Activated CD4-positive, alpha-beta T cell treated with anti-CD3 and anti-CD28 coated beads, Interleukin-2, amount 50 U/mL, for 16 hours (primary cell): ENCODE measurements around the gene NUP153.
"Not testable (repeated sequence)": the region's sequence is repeated elsewhere in the genome, so short reads cannot be mapped to it uniquely, and the experiment has no call there.

ENCODE experiments used
- DNase-seq: peaks from one replicate; pipeline ENCODE4 v3.0.0-alpha.2; 2020

Gene NUP153

DNA sequence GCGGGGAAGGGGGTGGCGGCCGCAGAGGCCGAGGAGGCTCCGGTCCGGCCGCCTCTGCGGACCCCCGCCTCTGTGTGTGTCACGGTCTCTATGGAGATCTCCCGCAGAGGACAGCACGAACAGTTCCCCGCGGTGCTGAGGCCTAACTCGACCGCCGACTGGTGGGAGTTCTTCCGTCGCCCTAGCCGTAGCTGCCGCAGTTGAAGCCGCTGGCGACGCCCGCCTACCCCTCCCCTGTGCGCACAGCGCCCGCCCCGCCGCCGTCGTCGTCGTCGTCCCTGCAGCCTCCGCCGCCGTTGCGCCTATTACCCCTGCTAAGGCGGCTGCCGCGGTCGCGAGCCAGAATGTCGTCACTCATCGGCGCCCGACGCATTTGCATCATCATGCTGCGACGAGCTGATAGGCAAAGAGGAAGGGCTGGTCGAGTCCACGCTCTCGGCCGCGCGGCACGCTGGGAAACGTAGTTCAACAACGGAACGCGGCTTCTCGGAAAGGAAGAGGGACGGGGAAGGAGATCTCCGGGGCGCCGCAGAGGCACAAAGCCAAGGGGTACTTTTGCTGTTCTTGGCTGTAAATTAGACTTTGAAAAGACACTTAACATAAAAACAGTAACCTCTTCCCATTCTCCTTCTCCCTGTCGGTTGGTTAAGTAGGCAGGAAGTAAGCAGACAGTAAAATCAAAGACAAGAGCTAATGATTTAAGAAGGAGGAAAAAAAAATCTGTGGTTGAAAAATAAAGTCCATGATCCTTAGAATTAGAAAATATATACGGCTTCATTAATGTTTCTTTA lies at the start of gene NUP153:
Gene NUP153 (minus strand): TSS at position 346 of the 791 bp plus-strand sequence. CDS start 538 bp downstream, outside the sequence.
- DNase-seq = peak; percentile 99

DNA sequence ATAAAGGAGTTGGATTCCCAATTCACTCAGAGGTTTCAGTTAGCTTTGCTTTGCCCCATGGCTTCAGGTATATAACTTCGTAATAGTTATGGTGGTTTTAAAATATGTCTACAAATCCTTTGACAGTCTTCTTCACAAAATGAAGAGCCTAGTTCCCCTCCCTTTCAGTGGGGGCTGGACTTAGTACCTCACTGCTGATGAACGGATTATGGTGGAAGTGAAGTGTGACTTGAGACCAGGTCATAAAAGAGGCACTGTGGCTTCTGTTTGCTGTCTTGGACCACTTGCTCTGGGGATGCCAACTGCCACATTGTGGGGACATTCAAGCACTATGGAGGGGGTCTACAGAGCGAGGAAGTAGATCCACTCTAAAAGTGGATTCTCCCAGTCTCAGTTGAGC lies 47.5 kb upstream of the NUP153 start:
- DNase-seq = no peak

DNA sequence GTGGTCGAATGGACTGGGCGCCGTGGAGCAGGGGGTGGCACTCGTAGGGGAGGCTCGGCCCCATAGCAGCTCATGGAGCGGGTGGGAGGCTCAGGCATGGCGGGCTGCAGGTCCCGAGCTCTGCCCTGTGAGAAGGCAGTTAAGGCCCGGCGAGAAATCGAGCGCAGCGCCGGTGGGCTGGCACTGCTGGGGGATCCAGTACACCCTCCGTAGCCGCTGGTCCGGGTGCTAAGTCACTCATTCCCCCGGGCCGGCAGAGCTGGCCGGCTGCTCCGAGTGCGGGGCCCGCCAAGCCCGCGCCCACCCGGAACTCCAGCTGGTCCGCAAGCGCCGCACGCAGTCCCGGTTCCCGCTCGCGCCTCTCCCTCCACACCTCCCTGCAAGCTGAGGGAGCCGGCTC lies 38.6 kb upstream of the NUP153 start:
- DNase-seq = not testable (repeated sequence)

- not testable (repeated sequence) for DNase-seq
Observed at GRCh38 chr6:17744757-17745308, 38.1 kb upstream of the NUP153 start.

- DNase-seq = no peak
Observed at GRCh38 chr6:17744019-17744756, 37.5 kb upstream of the NUP153 start.

DNA sequence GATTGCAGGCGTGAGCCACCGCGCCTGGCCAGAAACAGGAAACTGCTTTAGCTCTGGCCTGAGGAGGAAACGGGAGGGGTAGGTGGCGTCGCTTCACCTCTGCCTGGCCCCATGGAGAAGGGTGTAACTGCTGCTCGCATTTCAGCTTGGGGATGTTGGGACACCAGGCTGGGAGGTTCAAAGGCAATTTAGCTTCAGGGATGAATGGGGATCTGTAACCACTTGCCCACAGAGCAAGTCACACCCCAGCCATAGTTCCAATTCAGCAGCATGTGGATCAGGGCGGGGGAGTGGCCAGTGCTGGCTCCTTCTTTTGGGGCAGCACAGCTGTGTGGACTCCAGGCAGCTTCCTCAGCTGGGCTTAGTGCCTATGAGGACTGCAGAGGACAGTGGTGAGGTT lies 34.8 kb upstream of the NUP153 start:
- DNase-seq = no peak

DNA sequence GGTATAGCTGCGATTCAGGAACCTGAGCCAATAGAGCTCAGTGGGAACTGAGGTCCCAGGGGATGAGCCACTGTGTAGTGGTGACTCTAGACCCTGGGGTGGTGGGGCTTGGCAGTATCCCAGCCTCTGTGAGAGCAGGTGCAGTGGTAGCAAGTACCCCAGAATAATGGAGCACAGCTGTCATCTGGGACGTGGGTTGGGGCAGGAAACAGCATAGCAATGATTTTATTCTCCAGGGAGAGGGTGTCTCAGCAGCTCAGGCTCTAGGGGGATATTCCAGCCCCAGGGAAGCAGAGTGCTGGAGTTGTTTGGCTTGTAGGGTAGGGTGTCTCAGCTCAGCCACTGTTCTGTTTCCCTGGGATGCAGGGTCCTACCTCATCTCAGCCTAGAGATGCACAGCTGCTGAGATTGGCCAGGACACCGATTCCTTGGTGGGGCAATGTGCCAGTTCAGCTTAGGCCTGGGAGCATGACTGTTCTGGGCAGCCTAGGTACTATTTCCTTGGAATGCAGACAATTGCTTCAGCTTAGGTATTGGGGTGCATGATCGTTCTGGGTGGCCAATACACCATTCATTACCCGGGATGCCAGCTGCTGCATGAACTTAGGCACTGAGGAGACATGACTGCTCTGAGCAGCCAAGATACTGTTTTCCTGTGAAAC lies 34.0 kb upstream of the NUP153 start:
- no peak for DNase-seq

- DNase-seq = no peak
Observed at GRCh38 chr6:17737704-17738252, 31.1 kb upstream of the NUP153 start.

- DNase-seq = not testable (repeated sequence)
Observed at GRCh38 chr6:17735311-17735710, 28.6 kb upstream of the NUP153 start.

GRCh38 chr6:17730078-17730704 lies 23.5 kb upstream of the NUP153 start:
- no peak for DNase-seq

GRCh38 chr6:17729223-17730077 lies 22.7 kb upstream of the NUP153 start:
- DNase-seq = no peak

GRCh38 chr6:17728551-17729222 lies 22.0 kb upstream of the NUP153 start:
- no peak for DNase-seq

DNA sequence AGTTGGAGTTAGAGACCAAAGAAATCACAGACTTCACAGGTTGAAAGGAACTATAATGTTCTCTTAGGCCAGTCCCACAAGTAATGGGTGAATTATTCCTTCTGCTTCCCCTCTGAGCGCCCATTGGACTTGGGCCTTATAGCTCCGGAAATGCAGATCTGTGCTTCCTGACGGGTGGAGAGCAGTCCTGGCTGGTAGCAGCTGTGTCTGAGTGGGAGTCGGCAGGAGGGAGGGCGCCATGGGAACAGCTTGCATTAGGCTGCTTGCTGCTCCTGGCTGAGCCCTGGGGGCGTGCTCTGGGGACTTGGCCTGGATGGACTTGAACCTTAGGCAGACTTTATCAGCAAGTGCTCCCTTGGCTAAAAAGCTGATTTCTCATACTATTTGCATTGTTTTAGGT lies 18.4 kb upstream of the NUP153 start:
- no peak for DNase-seq

DNA sequence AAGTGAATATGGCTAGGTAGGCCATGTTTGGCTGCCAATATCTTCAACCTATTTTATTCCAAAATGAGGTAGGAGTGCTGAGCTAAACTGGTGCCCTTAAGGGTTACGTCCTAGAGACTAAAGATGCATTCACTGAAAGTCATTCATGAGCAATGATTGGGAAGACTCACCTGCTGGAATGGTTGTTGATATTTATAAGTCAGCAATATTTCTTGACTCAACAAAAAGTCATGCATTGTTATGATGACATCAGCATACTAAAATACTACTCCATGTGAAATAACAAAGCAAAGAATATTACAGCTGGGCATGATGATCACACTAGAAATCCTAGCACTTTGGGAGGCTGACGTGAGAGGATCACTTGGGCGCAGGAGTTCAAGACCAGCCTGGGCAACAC lies 17.6 kb upstream of the NUP153 start:
- DNase-seq = no peak

GRCh38 chr6:17721671-17722070 lies 14.9 kb upstream of the NUP153 start:
- no peak for DNase-seq

GRCh38 chr6:17719323-17720041 lies 12.8 kb upstream of the NUP153 start:
- DNase-seq = no peak

DNA sequence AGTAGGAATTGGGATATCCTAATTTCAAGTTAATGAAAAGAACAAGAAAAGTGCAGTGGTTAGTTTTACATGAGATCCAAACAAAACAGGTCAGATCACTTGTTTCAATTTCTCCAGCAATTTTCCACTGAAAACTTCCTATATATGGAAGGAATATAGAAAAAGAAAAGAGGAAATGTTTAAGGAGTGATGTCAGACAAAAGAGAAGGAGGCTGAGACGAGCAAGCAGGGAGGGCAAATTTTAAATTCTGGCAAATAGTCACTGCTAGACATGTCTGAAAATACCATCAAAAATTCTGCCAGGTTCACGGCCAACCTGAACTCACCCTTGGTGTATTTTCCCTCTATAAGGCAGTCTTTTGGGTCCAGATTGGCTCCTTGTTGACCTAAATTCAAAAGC lies 9.5 kb upstream of the NUP153 start:
- DNase-seq = no peak

- peak; percentile 82 for DNase-seq
Observed at GRCh38 chr6:17714879-17715851, 8.4 kb upstream of the NUP153 start.

DNA sequence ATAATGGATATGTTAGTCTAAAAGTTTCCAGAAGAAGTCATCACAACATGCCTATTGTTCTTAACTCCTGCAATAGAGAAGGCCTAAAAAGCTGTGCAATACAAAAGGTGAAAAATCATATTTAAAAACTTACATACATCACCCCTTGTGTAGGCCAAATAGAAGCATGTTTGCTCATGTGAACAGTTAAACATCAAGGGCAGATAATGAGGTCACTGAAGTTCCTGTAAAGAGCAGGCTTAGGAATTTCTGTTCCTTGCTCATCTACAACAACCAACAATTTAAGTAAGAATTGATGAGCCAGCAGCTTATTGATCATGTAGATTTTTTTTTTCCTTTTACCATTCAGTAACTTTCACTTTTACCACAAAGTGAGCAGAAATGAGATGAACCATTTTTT lies 7.5 kb upstream of the NUP153 start:
- no peak for DNase-seq
